ENCODE data around the gene ABHD16B.

- TF ChIP-seq CTCF (optimal IDR thresholded peaks at IDR 0.05 in 1 of 3, IDR thresholded peaks at IDR 0.05 in 1 of 3, conservative IDR thresholded peaks at IDR 0.05 in 1 of 3; ENCODE audit: extremely low read depth in 1 of 3, insufficient read depth in 2 of 3, low read length in 3 of 3) (no peak), EZH2 (IDR thresholded peaks at IDR 0.05; ENCODE audit: low read length) (no peak)
Observed at GRCh38 chr20:63896264-63897105, 35.2 kb downstream of the ABHD16B start.

Data from keratinocyte (primary cell).